HG02840 (cell line): ENCODE results near the gene SFN.
A peak's percentile ranks its signal among the peaks of the same experiment; 100 is the strongest.
"Not testable (repeated sequence)": the region's sequence is repeated elsewhere in the genome, so short reads cannot be mapped to it uniquely, and the experiment has no call there.

Source experiments
- ATAC-seq: cut with Tn5 transposase; IDR thresholded peaks from one replicate; pipeline ENCODE4 v1.9.1; 2021; ENCODE audit warnings: mild to moderate bottlenecking, moderate library complexity, moderate number of reproducible peaks; ENCODE audit not compliant: unreplicated experiment, low FRiP score

The SFN gene

GRCh38 chr1:26838474-26839338, 24.2 kb upstream of the SFN start:
- peak; percentile 83 for ATAC-seq

- ATAC-seq: no peak
These were observed 23.6 kb upstream of the SFN start for GRCh38 chr1:26839339-26839722.

GRCh38 chr1:26839779-26840178, 23.2 kb upstream of the SFN start:
- ATAC-seq: no peak

- ATAC-seq: no peak
These were observed 18.3 kb upstream of the SFN start for GRCh38 chr1:26844424-26845196.

- ATAC-seq: not testable (repeated sequence)
These were observed 15.1 kb upstream of the SFN start for GRCh38 chr1:26847826-26848225.

- ATAC-seq: no peak
These were observed 14.4 kb upstream of the SFN start for GRCh38 chr1:26848499-26848898.

GRCh38 chr1:26848941-26849774, 13.8 kb upstream of the SFN start:
- ATAC-seq: no peak

- no peak for ATAC-seq
These were observed 11.8 kb upstream of the SFN start for GRCh38 chr1:26851106-26851684.

GRCh38 chr1:26852701-26853100, 10.2 kb upstream of the SFN start:
- no peak for ATAC-seq

- no peak for ATAC-seq
These were observed 9.8 kb upstream of the SFN start for GRCh38 chr1:26853156-26853555.

GRCh38 chr1:26853600-26853999, 9.3 kb upstream of the SFN start:
- ATAC-seq: no peak

GRCh38 chr1:26854906-26855305, 8.0 kb upstream of the SFN start:
- ATAC-seq: no peak

GRCh38 chr1:26855636-26856035, 7.3 kb upstream of the SFN start:
- no peak for ATAC-seq

- no peak for ATAC-seq
These were observed 6.8 kb upstream of the SFN start for GRCh38 chr1:26856181-26856580.

- ATAC-seq: no peak
These were observed 6.1 kb upstream of the SFN start for GRCh38 chr1:26856604-26857469.

- no peak for ATAC-seq
These were observed 5.4 kb upstream of the SFN start for GRCh38 chr1:26857473-26858060.

- no peak for ATAC-seq
These were observed 4.8 kb upstream of the SFN start for GRCh38 chr1:26858160-26858559.

- no peak for ATAC-seq
These were observed 3.9 kb upstream of the SFN start for GRCh38 chr1:26858891-26859640.
